OCI-LY7 (cell line): ENCODE measurements around the gene SLC22A4. TPM values are rescaled to one million over a fixed set of nuclear protein-coding genes. Genes with fewer than 3 reads are reported as not detected.

Source experiments
- BruUV-seq: library from RNA; stranded (reverse); fragments of 400-500 nt; replicated peaks from 2 replicates; lab custom pipeline; 2021; lab: Mats Ljungman, UMichigan
- CTCF ChIA-PET: fragments of 300-600 bp; sonication (Branson Sonifier 250); formaldehyde crosslinking; loops from one replicate; lab custom pipeline; 2022; ENCODE audit warnings: antibody characterized with exemption; ENCODE audit not compliant: unreplicated experiment; lab: Charles Lee
- POLR2A ChIA-PET: fragments of 300-600 bp; sonication (Branson Sonifier 250); formaldehyde crosslinking; loops from one replicate; lab custom pipeline; 2022; ENCODE audit warnings: antibody characterized with exemption; lab: Charles Lee
- DNase-seq: peaks from one replicate; pipeline ENCODE4 v3.0.0-alpha.2; 2015; ENCODE audit warnings: low spot score
- H2AFZ ChIP-seq: fragments of 200-600 bp; sonication (generic), shearing (Covaris generic); 2 replicates; pipeline ENCODE4 v1.6.1; 2014; ENCODE audit warnings: mild to moderate bottlenecking, antibody characterized with exemption, low read length, moderate library complexity
- H3K27ac ChIP-seq: fragments of 200-600 bp; sonication (generic); 2 replicates; pipeline ENCODE4 v1.5.1; 2014; ENCODE audit warnings: mixed run types, low read depth, mild to moderate bottlenecking, moderate library complexity, low read length, inconsistent platforms; ENCODE audit not compliant: poor library complexity, severe bottlenecking
- H3K36me3 ChIP-seq: fragments of 200-600 bp; sonication (generic); 2 replicates; pipeline ENCODE4 v1.6.1; 2014; ENCODE audit warnings: mild to moderate bottlenecking, antibody characterized with exemption, low read length, moderate library complexity, mixed read lengths; ENCODE audit not compliant: insufficient read depth
- H3K4me1 ChIP-seq: fragments of 200-600 bp; sonication (generic); 2 replicates; pipeline ENCODE4 v1.5.1; 2014; ENCODE audit warnings: mild to moderate bottlenecking, low read length; ENCODE audit not compliant: insufficient read depth, poor library complexity, severe bottlenecking
- H3K4me2 ChIP-seq: fragments of 200-600 bp; sonication (generic); 2 replicates; pipeline ENCODE4 v1.6.1; 2014; ENCODE audit warnings: mild to moderate bottlenecking, low read length
- H3K4me3 ChIP-seq: fragments of 200-600 bp; sonication (generic); 2 replicates; pipeline ENCODE4 v1.5.1; 2014; ENCODE audit warnings: mild to moderate bottlenecking, low read depth, low read length; ENCODE audit not compliant: poor library complexity, severe bottlenecking
- H3K79me2 ChIP-seq: fragments of 200-600 bp; sonication (generic); 2 replicates; pipeline ENCODE4 v1.6.1; 2016; ENCODE audit warnings: low read depth, mild to moderate bottlenecking, low read length, moderate library complexity, mixed read lengths; ENCODE audit not compliant: insufficient read depth
- H3K9me2 ChIP-seq: fragments of 200-600 bp; sonication (generic); 2 replicates; pipeline ENCODE4 v1.6.1; 2016; ENCODE audit warnings: mild to moderate bottlenecking, low read length, mixed read lengths; ENCODE audit not compliant: insufficient read depth
- H3K9me3 ChIP-seq: fragments of 200-600 bp; sonication (generic); 2 replicates; pipeline ENCODE4 v1.6.1; 2014; ENCODE audit warnings: mild to moderate bottlenecking, mixed run types, low read length, mixed read lengths
- H4K20me1 ChIP-seq: fragments of 200-600 bp; sonication (generic); 2 replicates; pipeline ENCODE4 v1.6.1; 2014; ENCODE audit warnings: mild to moderate bottlenecking, antibody characterized with exemption, low read length, moderate library complexity, mixed read lengths; ENCODE audit not compliant: insufficient read depth
- CTCF ChIP-seq: fragments of 200-600 bp; sonication (generic); conservative IDR thresholded peaks from 2 replicates; pipeline ENCODE4 v1.5.1; 2014; ENCODE audit warnings: mild to moderate bottlenecking, antibody characterized with exemption, low read length, moderate library complexity, mixed read lengths
- EZH2phosphoT487 ChIP-seq: fragments of 200-600 bp; sonication (generic); IDR thresholded peaks from 2 replicates; pipeline ENCODE4 v1.6.1; 2018; ENCODE audit warnings: low read depth, borderline replicate concordance, mild to moderate bottlenecking, mixed run types, antibody characterized with exemption, low read length, moderate library complexity, mixed read lengths
- intact Hi-C: fragments of 100-400 bp; cut with micrococcal nuclease; formaldehyde crosslinking; loops from one replicate; pipeline ENCODE4 v1.10.0; 2022; ENCODE audit not compliant: unreplicated experiment
- total RNA-seq, 2 experiments: library from RNA; depleted of rRNA in 1 of 2; stranded (reverse); fragments of >200 nt in 1 of 2; shearing (Covaris generic) in 1 of 2; gene quantifications; 2 replicates each; pipeline ENCODE4 v1.2.3, GENCODE V29; 2014 to 2022

Gene SLC22A4
- total RNA-seq, 2 experiments from 2014 or later: not detected

GRCh38 chr5:132368186-132368585 lies 74.0 kb downstream of the SLC22A4 start:
- Histone ChIP-seq H3K4me2 (no peak overlapping the region), H3K4me1 (no peaks in the 10 kb centered on the region), H2AFZ (no peak overlapping the region), H3K9me2 (no peaks in the 10 kb centered on the region), H3K79me2 (no peaks in the 10 kb centered on the region), H4K20me1 (no peaks in the 10 kb centered on the region), H3K9me3 (no peaks in the 10 kb centered on the region), H3K27ac (no peak overlapping the region), H3K36me3 (no peaks in the 10 kb centered on the region), H3K4me3 (no peak overlapping the region)
- intact Hi-C loops: no loop called here
- BruUV-seq: no TSS peak
- TF ChIP-seq EZH2phosphoT487 (no peak), CTCF (no peak)
- POLR2A ChIA-PET: interaction anchor here (0.5 to 1.5 kb wide), 6 partner anchors 10 to 769 kb away, joined by 3 to 6 read pairs (median 3); no protein-coding TSS in a partner anchor
- CTCF ChIA-PET: no interaction called here
- no peak for DNase-seq

- POLR2A ChIA-PET: interaction anchor here (0.6 to 0.7 kb wide), 3 partner anchors 45 to 157 kb away, joined by 3 to 5 read pairs (median 3); no protein-coding TSS in a partner anchor
- no peak overlapping the region for H3K27ac ChIP-seq
Measured at GRCh38 chr5:132369007-132369473, 74.8 kb downstream of the SLC22A4 start.

More at GRCh38 chr5:132369007-132369473, 74.8 kb downstream of the SLC22A4 start:
- Histone ChIP-seq H3K36me3 (no peaks in the 10 kb centered on the region), H2AFZ (peak overlapping the region; percentile 85; the same call in 1 of the 2 replicates), H4K20me1 (no peaks in the 10 kb centered on the region), H3K4me1 (no peaks in the 10 kb centered on the region), H3K4me2 (peak overlapping the region; percentile 62), H3K9me3 (no peaks in the 10 kb centered on the region), H3K9me2 (no peaks in the 10 kb centered on the region), H3K79me2 (no peaks in the 10 kb centered on the region), H3K4me3 (peak overlapping the region; percentile 57)
- intact Hi-C loops: no loop called here
- TF ChIP-seq CTCF (no peak), EZH2phosphoT487 (no peak)
- no peak for DNase-seq
- CTCF ChIA-PET: no interaction called here
- BruUV-seq: no TSS peak
